ENCODE results near the gene CCDC88C. TPM values are rescaled to one million over a fixed set of nuclear protein-coding genes. Genes with fewer than 3 reads are reported as not detected.

The CCDC88C gene
- total RNA-seq, 1 experiment from 2014 or later = 21.3 TPM

DNA sequence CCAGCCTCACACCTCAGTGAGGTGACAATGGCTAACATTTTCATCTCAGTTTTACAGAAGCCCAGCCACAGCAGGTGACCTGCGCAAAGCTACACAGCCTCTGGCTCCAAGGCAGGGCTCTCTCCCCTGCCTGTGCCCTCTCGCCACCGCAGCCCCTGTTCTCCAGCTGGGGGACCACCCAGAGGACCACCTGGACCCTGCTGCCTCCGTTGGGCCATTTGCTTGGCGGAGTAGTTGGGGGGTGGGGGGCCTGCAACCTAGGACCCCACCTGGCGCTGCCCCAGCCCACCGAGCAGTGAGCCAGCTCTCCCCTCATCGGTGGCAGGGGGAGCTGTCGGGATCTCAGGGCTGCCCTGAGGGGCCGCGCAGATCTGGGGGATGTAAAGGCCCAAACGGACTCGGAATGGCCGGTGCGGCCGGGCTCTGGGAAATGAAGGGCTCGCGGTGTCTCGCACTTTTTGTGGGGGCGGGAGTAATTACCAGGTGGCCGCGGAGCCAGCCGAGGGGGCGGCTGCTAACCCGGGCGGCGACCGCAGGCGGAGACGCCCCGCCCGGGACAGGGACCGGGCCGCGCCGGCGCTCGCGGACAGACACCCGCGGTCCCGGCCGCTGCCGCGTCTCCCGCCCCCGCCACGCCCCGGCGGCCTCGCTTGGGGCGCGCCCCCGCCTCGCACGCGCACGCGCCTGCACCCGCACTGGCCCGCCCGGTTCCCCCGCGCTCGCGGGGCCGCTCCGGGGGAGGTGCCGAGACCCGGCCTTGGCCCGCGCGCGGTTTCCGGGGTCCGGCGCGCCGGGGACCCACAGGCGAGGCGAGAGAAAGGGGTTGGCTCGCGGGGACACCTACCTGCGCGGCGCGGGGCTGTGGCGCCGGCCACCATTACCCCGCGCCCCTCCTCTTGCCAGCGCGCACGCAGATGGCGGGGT lies 164.5 kb downstream of the CCDC88C start:
- no TSS peak for BruUV-seq (replicated peaks)
- CTCF ChIA-PET = interaction anchor here (0.5 kb wide), 1 partner anchor 166 kb away, joined by 5 read pairs; no protein-coding TSS in a partner anchor
- intact Hi-C loops (cut with micrococcal nuclease; ENCODE audit: unreplicated experiment) = no loop called here
- Histone ChIP-seq H3K27me3 (ENCODE audit: control insufficient read depth, insufficient read depth, low read length) (no peaks in the 10 kb centered on the region), H3K27ac (ENCODE audit: low read length) (no peak overlapping the region), H3K4me1 (ENCODE audit: control insufficient read depth, insufficient read depth, low read length) (no peaks in the 10 kb centered on the region), H3K9me3 (ENCODE audit: control insufficient read depth, insufficient read depth, low read depth, low read length) (no peaks in the 10 kb centered on the region), H3K36me3 (ENCODE audit: control insufficient read depth, insufficient read depth, low read length) (no peaks in the 10 kb centered on the region), H3K4me3 (ENCODE audit: low read depth in 2 of 2, low read length in 2 of 2) (peak overlapping the region; percentile 41 to 43)
- ATAC-seq = peak; percentile 66
- TF ChIP-seq, protein P1, sequence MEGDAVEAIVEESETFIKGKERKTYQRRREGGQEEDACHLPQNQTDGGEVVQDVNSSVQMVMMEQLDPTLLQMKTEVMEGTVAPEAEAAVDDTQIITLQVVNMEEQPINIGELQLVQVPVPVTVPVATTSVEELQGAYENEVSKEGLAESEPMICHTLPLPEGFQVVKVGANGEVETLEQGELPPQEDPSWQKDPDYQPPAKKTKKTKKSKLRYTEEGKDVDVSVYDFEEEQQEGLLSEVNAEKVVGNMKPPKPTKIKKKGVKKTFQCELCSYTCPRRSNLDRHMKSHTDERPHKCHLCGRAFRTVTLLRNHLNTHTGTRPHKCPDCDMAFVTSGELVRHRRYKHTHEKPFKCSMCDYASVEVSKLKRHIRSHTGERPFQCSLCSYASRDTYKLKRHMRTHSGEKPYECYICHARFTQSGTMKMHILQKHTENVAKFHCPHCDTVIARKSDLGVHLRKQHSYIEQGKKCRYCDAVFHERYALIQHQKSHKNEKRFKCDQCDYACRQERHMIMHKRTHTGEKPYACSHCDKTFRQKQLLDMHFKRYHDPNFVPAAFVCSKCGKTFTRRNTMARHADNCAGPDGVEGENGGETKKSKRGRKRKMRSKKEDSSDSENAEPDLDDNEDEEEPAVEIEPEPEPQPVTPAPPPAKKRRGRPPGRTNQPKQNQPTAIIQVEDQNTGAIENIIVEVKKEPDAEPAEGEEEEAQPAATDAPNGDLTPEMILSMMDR (IDR thresholded peaks at IDR 0.05) = no peak
- TF ChIP-seq POLR2AphosphoS5 (IDR thresholded peaks at IDR 0.05; ENCODE audit: low read depth, low read length) (no peak), SIN3A (IDR thresholded peaks at IDR 0.05; ENCODE audit: borderline replicate concordance, insufficient read depth, low read depth, low read length) (no peak), TCF7L2 (IDR thresholded peaks at IDR 0.05; ENCODE audit: low read depth, low read length) (no peak)
- TF ChIP-seq, protein P2, sequence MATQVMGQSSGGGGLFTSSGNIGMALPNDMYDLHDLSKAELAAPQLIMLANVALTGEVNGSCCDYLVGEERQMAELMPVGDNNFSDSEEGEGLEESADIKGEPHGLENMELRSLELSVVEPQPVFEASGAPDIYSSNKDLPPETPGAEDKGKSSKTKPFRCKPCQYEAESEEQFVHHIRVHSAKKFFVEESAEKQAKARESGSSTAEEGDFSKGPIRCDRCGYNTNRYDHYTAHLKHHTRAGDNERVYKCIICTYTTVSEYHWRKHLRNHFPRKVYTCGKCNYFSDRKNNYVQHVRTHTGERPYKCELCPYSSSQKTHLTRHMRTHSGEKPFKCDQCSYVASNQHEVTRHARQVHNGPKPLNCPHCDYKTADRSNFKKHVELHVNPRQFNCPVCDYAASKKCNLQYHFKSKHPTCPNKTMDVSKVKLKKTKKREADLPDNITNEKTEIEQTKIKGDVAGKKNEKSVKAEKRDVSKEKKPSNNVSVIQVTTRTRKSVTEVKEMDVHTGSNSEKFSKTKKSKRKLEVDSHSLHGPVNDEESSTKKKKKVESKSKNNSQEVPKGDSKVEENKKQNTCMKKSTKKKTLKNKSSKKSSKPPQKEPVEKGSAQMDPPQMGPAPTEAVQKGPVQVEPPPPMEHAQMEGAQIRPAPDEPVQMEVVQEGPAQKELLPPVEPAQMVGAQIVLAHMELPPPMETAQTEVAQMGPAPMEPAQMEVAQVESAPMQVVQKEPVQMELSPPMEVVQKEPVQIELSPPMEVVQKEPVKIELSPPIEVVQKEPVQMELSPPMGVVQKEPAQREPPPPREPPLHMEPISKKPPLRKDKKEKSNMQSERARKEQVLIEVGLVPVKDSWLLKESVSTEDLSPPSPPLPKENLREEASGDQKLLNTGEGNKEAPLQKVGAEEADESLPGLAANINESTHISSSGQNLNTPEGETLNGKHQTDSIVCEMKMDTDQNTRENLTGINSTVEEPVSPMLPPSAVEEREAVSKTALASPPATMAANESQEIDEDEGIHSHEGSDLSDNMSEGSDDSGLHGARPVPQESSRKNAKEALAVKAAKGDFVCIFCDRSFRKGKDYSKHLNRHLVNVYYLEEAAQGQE (IDR thresholded peaks at IDR 0.05; ENCODE audit: insufficient read depth in 1 of 2, low read depth in 2 of 2, low read length in 1 of 2) = no peak
- no peak for DNase-seq (ENCODE audit: low read depth, low spot score)
- POLR2A ChIA-PET = no interaction called here
- in situ Hi-C loops (cut with HindIII; ENCODE audit: low pct_unique_long_range_greater_than_20kb, low sequenced_read_pairs) = no loop called here

DNA sequence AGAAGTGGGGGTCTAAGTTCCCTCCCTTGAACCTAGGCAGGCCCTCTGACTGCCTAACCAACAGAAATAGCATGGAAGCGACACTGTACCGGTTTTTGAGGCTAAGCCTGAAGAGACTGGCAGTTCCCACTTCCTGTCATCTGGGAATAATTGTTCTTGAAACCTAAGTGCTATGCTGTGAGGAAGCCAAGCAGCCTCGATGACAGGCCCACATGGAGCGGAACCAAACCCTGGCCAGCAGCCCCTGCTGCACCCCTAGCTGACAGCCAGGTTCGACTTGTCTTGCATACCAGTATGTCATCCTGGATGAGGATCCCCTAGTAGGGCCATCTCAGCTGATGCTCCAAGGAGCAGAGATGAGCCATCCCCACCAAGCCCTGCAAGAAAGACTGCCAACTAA lies 166.7 kb downstream of the CCDC88C start:
- DNase-seq (ENCODE audit: low read depth, low spot score) = no peak
- H3K4me1 ChIP-seq (ENCODE audit: control insufficient read depth, insufficient read depth, low read length) = no peaks in the 10 kb centered on the region

More for the DNA sequence above, 166.7 kb downstream of the CCDC88C start:
- ChIA-PET CTCF (no interaction called here), POLR2A (no interaction called here)
- Histone ChIP-seq H3K27me3 (ENCODE audit: control insufficient read depth, insufficient read depth, low read length) (no peaks in the 10 kb centered on the region), H3K4me3 (ENCODE audit: low read depth in 2 of 2, low read length in 2 of 2) (no peak overlapping the region), H3K9me3 (ENCODE audit: control insufficient read depth, insufficient read depth, low read depth, low read length) (no peaks in the 10 kb centered on the region), H3K36me3 (ENCODE audit: control insufficient read depth, insufficient read depth, low read length) (no peaks in the 10 kb centered on the region), H3K27ac (ENCODE audit: low read length) (no peak overlapping the region)
- in situ Hi-C loops (cut with HindIII; ENCODE audit: low pct_unique_long_range_greater_than_20kb, low sequenced_read_pairs) = no loop called here
- ATAC-seq = no peak
- TF ChIP-seq, protein P1 (IDR thresholded peaks at IDR 0.05) = no peak
- no peak for TF ChIP-seq SIN3A (IDR thresholded peaks at IDR 0.05; ENCODE audit: borderline replicate concordance, insufficient read depth, low read depth, low read length)
- no peak for TF ChIP-seq POLR2AphosphoS5 (IDR thresholded peaks at IDR 0.05; ENCODE audit: low read depth, low read length)
- no peak for TF ChIP-seq TCF7L2 (IDR thresholded peaks at IDR 0.05; ENCODE audit: low read depth, low read length)
- TF ChIP-seq, protein P2 (IDR thresholded peaks at IDR 0.05; ENCODE audit: insufficient read depth in 1 of 2, low read depth in 2 of 2, low read length in 1 of 2) = no peak
- intact Hi-C loops (cut with micrococcal nuclease; ENCODE audit: unreplicated experiment) = no loop called here
- no TSS peak for BruUV-seq (replicated peaks)
